HG02571 (cell line): ENCODE measurements around the gene ARHGEF28.

Experiments used
- ATAC-seq: cut with Tn5 transposase; IDR thresholded peaks from one replicate; pipeline ENCODE4 v1.9.1; 2021; ENCODE audit warnings: mild to moderate bottlenecking, moderate library complexity; ENCODE audit not compliant: unreplicated experiment

The ARHGEF28 gene

GRCh38 chr5:73851471-73852181, 225.6 kb downstream of the ARHGEF28 start:
- ATAC-seq = no peak

GRCh38 chr5:73853091-73853490, 227.1 kb downstream of the ARHGEF28 start:
- ATAC-seq = no peak

- no peak for ATAC-seq
Measured at GRCh38 chr5:73856997-73857396, 231.0 kb downstream of the ARHGEF28 start.

- no peak for ATAC-seq
Measured at GRCh38 chr5:73857446-73857845, 231.4 kb downstream of the ARHGEF28 start.

- ATAC-seq = no peak
Measured at GRCh38 chr5:73858054-73858453, 232.1 kb downstream of the ARHGEF28 start.

GRCh38 chr5:73858776-73859175, 232.8 kb downstream of the ARHGEF28 start:
- ATAC-seq = no peak

GRCh38 chr5:73859696-73860095, 233.7 kb downstream of the ARHGEF28 start:
- ATAC-seq = no peak

- ATAC-seq = no peak
Measured at GRCh38 chr5:73861313-73861988, 235.5 kb downstream of the ARHGEF28 start.

- ATAC-seq = no peak
Measured at GRCh38 chr5:73862796-73863195, 236.8 kb downstream of the ARHGEF28 start.

GRCh38 chr5:73863876-73864275, 237.9 kb downstream of the ARHGEF28 start:
- no peak for ATAC-seq

- no peak for ATAC-seq
Measured at GRCh38 chr5:73865315-73865714, 239.3 kb downstream of the ARHGEF28 start.

- no peak for ATAC-seq
Measured at GRCh38 chr5:73867345-73868335, 241.6 kb downstream of the ARHGEF28 start.

GRCh38 chr5:73883646-73884045, 257.6 kb downstream of the ARHGEF28 start:
- no peak for ATAC-seq

GRCh38 chr5:73887688-73888087, 261.7 kb downstream of the ARHGEF28 start:
- ATAC-seq = no peak

- no peak for ATAC-seq
Measured at GRCh38 chr5:73890569-73890968, 264.6 kb downstream of the ARHGEF28 start.

GRCh38 chr5:73892218-73892617, 266.2 kb downstream of the ARHGEF28 start:
- ATAC-seq = no peak

GRCh38 chr5:73892806-73893205, 266.8 kb downstream of the ARHGEF28 start:
- no peak for ATAC-seq

- no peak for ATAC-seq
Measured at GRCh38 chr5:73893813-73894212, 267.8 kb downstream of the ARHGEF28 start.

GRCh38 chr5:73894860-73895259, 268.9 kb downstream of the ARHGEF28 start:
- no peak for ATAC-seq

- ATAC-seq = no peak
Measured at GRCh38 chr5:73895471-73895870, 269.5 kb downstream of the ARHGEF28 start.

- no peak for ATAC-seq
Measured at GRCh38 chr5:73896097-73896496, 270.1 kb downstream of the ARHGEF28 start.
